HT1080 (cell line): ENCODE results near the gene TUBB1. TPM values are rescaled to one million over a fixed set of nuclear protein-coding genes. Genes with fewer than 3 reads are reported as not detected.
A peak's percentile ranks its signal among the peaks of the same experiment; 100 is the strongest.
"Not testable (repeated sequence)": the region's sequence is repeated elsewhere in the genome, so short reads cannot be mapped to it uniquely, and the experiment has no call there.

Experiments
- DNase-seq: peaks from one replicate; pipeline ENCODE4 v3.0.0-alpha.2; 2015; ENCODE audit warnings: low read depth
- total RNA-seq: library from RNA; depleted of rRNA; stranded (reverse); fragments of >200 nt; shearing (Covaris generic); gene quantifications from 2 replicates; pipeline ENCODE4 v1.2.3, GENCODE V29; 2014

TUBB1 gene
- total RNA-seq, 1 experiment from 2014 or later: not detected

GRCh38 chr20:59005523-59006166, 13.6 kb upstream of the TUBB1 start:
- no peak for DNase-seq

DNA sequence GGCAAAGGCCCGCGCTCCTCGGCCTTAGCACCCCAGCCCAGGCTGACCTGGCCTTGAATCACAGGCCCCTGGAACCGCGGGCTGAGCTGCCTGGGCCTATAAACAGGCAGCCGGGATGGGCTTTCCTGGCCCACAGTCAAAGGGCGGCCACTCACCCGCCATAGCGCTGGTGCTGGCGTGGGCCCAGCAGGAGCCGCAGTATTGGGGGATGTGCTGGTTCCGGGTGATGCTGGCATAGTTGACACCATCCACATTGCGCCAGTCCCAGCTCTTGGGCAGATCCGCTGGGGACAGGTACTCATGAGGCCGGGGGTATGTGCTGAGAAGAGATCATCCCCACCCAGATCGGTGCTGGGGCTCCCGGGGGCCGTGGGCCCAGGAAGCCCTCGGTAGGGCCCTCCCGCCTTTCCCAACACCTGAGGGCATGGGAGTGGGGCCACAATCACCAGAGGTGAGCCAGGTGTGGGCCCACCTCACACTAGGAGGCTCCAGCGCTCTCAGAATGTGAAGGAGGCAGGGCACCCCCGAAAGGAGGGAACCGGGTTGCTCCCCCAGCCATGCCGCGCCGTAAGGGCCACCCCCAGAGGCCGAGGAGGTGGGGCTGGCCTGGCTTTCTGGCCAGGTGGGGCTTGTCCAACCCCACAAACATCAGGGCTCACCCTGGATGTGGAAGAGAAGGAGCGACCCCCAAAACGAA, 12.9 kb upstream of the TUBB1 start:
- peak; percentile 14 for DNase-seq

- peak; percentile 6 for DNase-seq
Observed at GRCh38 chr20:59006864-59007664, 12.2 kb upstream of the TUBB1 start, which contains the start of gene CTSZ. Gene CTSZ (minus strand): TSS chr20:59007254. CDS start chr20:59007128, 126 bp downstream.

- DNase-seq: no peak
Observed at GRCh38 chr20:59007665-59008511, 11.3 kb upstream of the TUBB1 start.

DNA sequence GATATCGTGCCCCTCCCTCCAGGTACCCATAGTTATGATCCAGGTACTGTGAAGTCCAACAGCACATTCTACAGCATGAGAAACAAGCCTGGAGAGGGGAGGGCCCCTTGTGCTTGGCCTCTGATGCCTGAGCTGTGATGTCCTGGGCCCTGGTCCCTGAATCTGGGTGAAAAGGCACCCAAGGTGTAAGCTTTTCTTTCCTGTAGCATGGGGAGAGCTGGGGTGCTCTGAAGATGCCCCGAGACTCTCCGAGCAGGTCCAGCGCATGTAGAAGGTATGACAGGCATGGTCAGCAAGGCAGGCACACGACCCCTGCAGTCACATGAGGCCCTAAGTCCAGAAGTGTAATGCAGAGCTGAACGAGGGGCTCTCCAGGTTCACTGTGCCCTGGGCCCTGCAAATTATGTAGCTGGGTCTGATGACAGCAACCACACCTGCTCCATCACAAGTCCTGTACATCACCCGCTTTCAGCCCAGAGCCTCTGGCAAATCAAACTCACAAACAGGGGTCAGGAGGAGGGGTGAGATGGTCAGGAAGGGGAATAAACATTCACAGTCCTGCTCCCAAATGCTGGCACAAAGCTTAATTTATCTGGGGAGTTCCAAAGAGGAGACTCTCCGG, 10.4 kb upstream of the TUBB1 start:
- DNase-seq: no peak

DNA sequence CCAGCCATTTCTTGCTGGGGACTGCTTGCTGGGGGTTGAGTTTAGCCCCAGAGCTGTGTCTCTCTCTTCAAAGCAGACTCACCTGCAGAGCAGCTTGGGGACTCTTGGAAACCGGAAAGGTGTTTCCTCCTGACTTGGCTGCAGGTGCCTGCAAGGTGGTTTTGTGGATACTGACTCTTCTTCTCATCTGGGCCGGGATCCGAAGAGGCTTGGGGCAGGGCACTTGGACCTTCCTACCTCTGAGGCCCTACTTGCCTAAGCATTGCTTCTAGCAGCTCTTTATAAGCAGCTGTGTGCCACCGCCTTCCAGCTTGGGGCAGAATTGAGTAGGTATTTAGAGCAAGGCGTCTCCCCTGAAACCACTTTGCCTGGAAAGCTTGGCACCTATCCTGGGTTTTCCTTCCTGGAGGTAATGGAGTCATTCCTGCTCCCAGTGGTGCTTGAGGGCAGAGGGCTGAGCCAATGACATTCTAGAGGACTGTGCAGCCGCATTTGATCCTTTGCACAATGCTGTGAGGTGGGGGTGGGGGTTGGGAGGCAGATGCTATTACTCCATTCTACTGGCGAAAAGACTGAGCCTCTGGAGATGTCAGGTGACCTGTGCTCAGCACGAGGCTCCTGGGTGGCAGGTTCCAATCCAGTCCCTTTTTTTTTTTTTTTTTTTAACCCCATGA, 8.8 kb upstream of the TUBB1 start:
- peak; percentile 30 for DNase-seq

DNA sequence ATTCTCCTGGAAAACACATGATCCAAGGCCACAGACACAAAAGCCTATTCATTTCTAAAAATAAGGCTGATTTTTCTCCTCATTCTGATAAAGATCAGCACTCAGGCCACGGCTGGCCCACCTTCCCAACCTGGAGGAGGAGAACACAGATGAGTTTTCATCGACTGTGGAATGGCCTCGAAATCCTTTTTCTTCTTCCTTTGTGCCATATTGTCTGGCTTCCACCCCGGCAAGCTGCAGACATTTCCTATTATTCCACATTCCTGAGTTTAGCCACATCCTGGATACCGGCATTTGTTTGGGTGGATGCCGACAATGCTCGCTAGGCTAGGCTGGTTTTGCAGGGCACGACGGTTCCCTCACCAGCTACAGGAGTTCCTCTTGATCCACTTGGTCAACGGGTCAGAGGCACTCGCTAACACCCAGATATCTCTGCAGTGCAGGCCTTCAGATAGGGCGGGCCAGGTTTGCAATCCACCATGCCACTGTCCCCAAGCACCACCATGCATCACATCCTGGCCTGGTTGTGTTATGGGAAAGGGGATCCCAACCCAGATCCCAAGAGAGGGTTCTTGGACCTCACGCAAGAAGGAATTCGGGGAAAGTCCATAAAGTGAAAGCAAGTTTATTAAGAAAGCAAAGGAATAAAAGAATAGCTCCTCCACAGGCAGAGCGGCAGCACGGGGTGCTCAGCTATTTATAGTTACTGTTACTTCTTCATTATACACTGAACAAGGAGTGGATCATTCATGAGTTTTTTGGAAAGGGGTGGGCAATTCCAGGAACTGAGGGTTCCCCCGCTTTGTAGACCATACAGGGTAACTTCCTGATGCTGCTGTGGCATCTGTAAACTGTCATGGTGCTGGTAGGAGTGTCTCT, 8.0 kb upstream of the TUBB1 start:
- peak; percentile 89 for DNase-seq

- not testable (repeated sequence) for DNase-seq
Observed at GRCh38 chr20:59011874-59012157, 7.4 kb upstream of the TUBB1 start.

GRCh38 chr20:59013031-59013951, 5.9 kb upstream of the TUBB1 start:
- no peak for DNase-seq

GRCh38 chr20:59013959-59014608, 5.1 kb upstream of the TUBB1 start:
- peak; percentile 27 for DNase-seq

DNA sequence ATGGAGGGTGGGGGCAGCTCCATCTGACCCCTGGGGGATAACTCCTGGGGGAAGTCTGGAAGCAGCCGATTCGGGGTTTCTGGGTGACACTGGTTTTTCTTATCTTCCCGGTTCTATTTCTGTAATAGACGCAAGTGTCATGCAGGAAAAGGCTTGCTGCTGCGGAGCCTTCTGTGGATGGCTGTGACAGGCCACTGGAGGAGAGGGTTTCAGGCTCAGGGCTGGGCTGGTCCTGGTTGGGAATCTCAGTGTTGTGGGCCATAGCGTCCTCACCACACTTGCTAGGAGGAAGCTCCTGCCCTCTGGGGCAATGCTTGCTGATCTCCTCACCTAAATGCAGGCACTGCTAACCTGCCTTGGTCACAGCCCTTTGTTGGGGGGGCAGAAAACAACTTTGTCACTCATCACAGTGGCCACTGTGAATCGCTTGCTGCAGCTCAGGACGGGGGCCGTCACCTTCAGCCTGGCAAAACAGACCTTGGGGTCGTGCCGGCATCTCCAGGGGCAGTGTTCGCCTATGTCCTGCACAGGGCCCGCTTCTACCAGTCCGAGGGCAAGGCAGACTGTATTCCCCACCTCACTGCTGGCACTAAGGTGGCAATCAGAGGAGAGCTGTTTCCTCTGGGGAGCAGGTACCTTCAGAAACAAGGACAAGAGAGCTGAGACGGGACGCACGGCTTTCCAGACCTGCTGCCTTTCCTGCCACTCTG, 4.4 kb upstream of the TUBB1 start:
- no peak for DNase-seq

- DNase-seq: no peak
Observed at GRCh38 chr20:59015411-59015810, 3.8 kb upstream of the TUBB1 start.

GRCh38 chr20:59015812-59016711, 3.2 kb upstream of the TUBB1 start:
- DNase-seq: no peak

DNA sequence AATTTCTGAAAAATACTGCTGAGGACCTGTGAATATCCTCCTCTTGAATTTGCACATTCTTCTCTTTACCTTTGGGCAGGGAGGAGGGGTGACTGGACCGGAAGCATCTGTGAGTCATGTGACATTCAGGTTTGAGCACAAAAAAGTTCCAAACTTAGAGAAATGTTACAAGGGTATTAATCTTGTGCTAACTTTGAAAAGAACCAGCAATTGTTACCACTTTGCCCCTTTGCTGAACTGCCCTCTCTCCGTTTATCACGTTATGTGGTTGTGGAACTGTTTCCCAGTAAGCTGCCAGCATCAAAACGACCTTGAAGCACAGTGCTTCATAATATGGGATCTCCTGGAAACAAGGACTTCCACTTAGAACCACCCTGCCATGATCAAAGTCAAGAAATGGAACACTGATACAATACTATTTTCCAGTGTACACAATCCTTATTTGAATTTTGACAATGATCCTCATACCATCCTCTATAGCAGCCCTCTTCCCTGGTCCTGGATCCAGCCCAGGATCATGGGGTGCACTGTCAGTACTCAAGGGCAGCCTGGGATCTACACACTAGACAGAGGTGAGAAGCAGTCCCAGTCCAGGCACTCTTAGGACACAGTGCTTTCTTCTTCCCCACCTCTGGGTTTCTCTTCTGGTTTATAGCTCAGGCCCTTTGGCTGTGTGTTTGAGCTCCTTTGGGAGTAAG, 2.3 kb upstream of the TUBB1 start:
- DNase-seq: no peak

GRCh38 chr20:59017493-59018231, 1.6 kb upstream of the TUBB1 start:
- DNase-seq: no peak
